HEK293 (cell line): Measurements from ENCODE around the gene CREBBP.

Experiments
- GLI4 ChIP-seq: fragments of 450-650 bp; formaldehyde crosslinking; IDR thresholded peaks from 2 replicates; pipeline ENCODE4 v1.5.1; 2016; ENCODE audit warnings: missing biosample characterization, missing genetic modification characterization
- KLF9 ChIP-seq: fragments of 450-650 bp; formaldehyde crosslinking; IDR thresholded peaks from 2 replicates; pipeline ENCODE4 v1.5.1; 2016; ENCODE audit warnings: missing biosample characterization, missing genetic modification characterization, low read depth
- ZEB2 ChIP-seq: fragments of 450-650 bp; formaldehyde crosslinking; IDR thresholded peaks from 2 replicates; pipeline ENCODE4 v1.5.1; 2016; ENCODE audit warnings: missing biosample characterization, missing genetic modification characterization
- ZNF354C ChIP-seq: fragments of 450-650 bp; formaldehyde crosslinking; IDR thresholded peaks from 2 replicates; pipeline ENCODE4 v1.5.1; 2016; ENCODE audit warnings: missing biosample characterization, missing genetic modification characterization, low read depth, borderline replicate concordance

DNA sequence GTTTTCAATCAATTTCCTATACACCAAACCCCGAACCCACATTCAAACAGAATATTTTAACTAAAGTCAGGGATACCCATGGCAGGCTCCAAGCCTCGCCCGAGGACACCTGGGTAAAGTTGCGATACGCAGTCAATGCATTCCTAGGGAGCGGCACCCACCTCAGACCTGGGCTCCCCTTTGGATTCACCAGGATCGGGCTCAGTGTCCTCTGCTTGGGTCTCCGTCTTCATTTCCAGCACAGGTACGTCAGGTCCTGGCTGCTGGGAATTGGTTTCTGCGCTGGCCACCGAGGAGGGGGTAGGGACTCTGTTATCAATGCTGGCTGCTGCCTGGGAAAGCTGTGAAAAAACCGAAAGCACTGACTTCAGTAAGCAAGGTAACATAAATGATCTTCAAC, 111.5 kb downstream of the CREBBP start:
- no peak for TF ChIP-seq GLI4 (tag by site-specific recombination)
- no peak for TF ChIP-seq KLF9 (tag by site-specific recombination)
- no peak for TF ChIP-seq ZNF354C (tag by site-specific recombination)
- no peak for TF ChIP-seq ZEB2 (tag by site-specific recombination)
